ENCODE measurements around the gene ALDH1L2. TPM values are rescaled to one million over a fixed set of nuclear protein-coding genes. Genes with fewer than 3 reads are reported as not detected.

Gene ALDH1L2
- total RNA-seq, 1 donor from 2014 or later = 4.0 TPM

- Mint-ChIP-seq H3K4me1 (no peaks in the 10 kb centered on the region), H3K4me3 (no peak overlapping the region), H3K9me3 (no peaks in the 10 kb centered on the region), H3K36me3 (ENCODE audit: low read depth) (no peaks in the 10 kb centered on the region), H3K27ac (ENCODE audit: unreplicated experiment) (no peak overlapping the region), H3K27me3 (ENCODE audit: low read depth) (no peaks in the 10 kb centered on the region)
- no peak for TF ChIP-seq CTCF (conservative IDR thresholded peaks at IDR 0.05)
- DNase-seq (ENCODE audit: low read depth, low spot score) = no peak
Measured at GRCh38 chr12:104971306-104971705, 113.0 kb downstream of the ALDH1L2 start.

Other genes with a start within 250 kb of the ALDH1L2 start
- gene SLC41A2, start 126.2 kb downstream of the ALDH1L2 start, total RNA-seq = 1.9 and 3.8 TPM in 2 replicates
- 26.0 and 26.1 TPM in 2 replicates for gene NOPCHAP1, start 98.1 kb downstream of the ALDH1L2 start, total RNA-seq
- gene WASHC4, start 23.3 kb upstream of the ALDH1L2 start, total RNA-seq = 32.0 and 35.8 TPM in 2 replicates
- gene APPL2, start 151.7 kb upstream of the ALDH1L2 start, total RNA-seq = 51.2 and 51.8 TPM in 2 replicates
- 34.6 and 40.4 TPM in 2 replicates for gene C12orf75, start 246.2 kb upstream of the ALDH1L2 start, total RNA-seq